Esophagus muscularis mucosa (tissue), 4 donors: ENCODE results near the gene ATP8B3. TPM values are rescaled to one million over a fixed set of nuclear protein-coding genes. Genes with fewer than 3 reads are reported as not detected.

Experiments used
- DNase-seq: peaks from one replicate; pipeline ENCODE4 v3.0.0-alpha.2; 2017; ENCODE audit errors: extremely low spot score
- H3K27ac ChIP-seq, 4 donors: fragments of 200-600 bp; sonication (generic); replicated peaks in 1 of 4; 1 replicate in 3 of 4; 2 replicates in 1 of 4; pipeline ENCODE4 v1.5.1; 2016 to 2019; ENCODE audit warnings: mild to moderate bottlenecking in 1 of 4
- H3K27me3 ChIP-seq, 4 donors: fragments of 200-600 bp; sonication (generic); one replicate each; pipeline versions ENCODE4 v1.5.1 to v1.6.0; 2016 to 2019
- H3K36me3 ChIP-seq, 4 donors: fragments of 200-600 bp; sonication (generic); one replicate each; pipeline ENCODE4 v1.5.1; 2016 to 2019
- H3K4me1 ChIP-seq, 4 donors: fragments of 200-600 bp; sonication (generic); one replicate each; pipeline ENCODE4 v1.5.1; 2016 to 2019
- H3K4me3 ChIP-seq, 4 donors: fragments of 200-600 bp; sonication (generic); 1 replicate in 2 of 4; 2 replicates in 2 of 4; pipeline ENCODE4 v1.5.1; 2016 to 2019; ENCODE audit warnings: mild to moderate bottlenecking in 4 of 4, moderate library complexity in 1 of 4
- H3K9me3 ChIP-seq, 4 donors: fragments of 200-600 bp; sonication (generic); 1 replicate in 3 of 4; 2 replicates in 1 of 4; pipeline ENCODE4 v1.5.1; 2016 to 2019
- CTCF ChIP-seq, 3 experiments: fragments of 200-600 bp in 2 of 3; fragments of 450-650 bp in 1 of 3; sonication (generic) in 2 of 3; IDR thresholded peaks; one replicate each; pipeline ENCODE4 v1.5.1; 2017 to 2019; ENCODE audit warnings: antibody characterized with exemption in 3 of 3, mild to moderate bottlenecking in 2 of 3, moderate library complexity in 1 of 3
- EP300 ChIP-seq: sonication (generic); formaldehyde crosslinking; IDR thresholded peaks from one replicate; pipeline ENCODE4 v1.6.1; 2017; ENCODE audit warnings: antibody characterized with exemption
- POLR2A ChIP-seq: fragments of 450-650 bp; IDR thresholded peaks from one replicate; pipeline ENCODE4 v1.6.1; 2017; ENCODE audit warnings: antibody characterized with exemption, moderate library complexity, mild to moderate bottlenecking, low read depth
- POLR2AphosphoS5 ChIP-seq, 2 donors: sonication (generic); formaldehyde crosslinking; IDR thresholded peaks; one replicate each; pipeline ENCODE4 v1.6.1; 2017; ENCODE audit warnings: antibody characterized with exemption in 2 of 2
- WGBS: methylation state at CpG from one replicate; pipeline ENCODE4 v1.1.5; 2018; 5-methylcytosine and 5-hydroxymethylcytosine counted together
- intact Hi-C: fragments of 100-400 bp; cut with DNase I; formaldehyde crosslinking; loops from one replicate; pipeline ENCODE4 v1.15.1; 2023
- total RNA-seq, 4 donors: library from RNA; depleted of rRNA; stranded (reverse); fragments of >200 nt; gene quantifications; one replicate each; pipeline versions ENCODE4 v1.1.0 to v1.2.1, GENCODE V29; 2016

Gene ATP8B3
- total RNA-seq, 4 donors from 2014 or later = 0.19 to 0.92 (median 0.66) TPM

GRCh38 chr19:1823020-1823419 is 10.9 kb upstream of the ATP8B3 start:
- intact Hi-C loops = loop anchor here (10.0 kb wide), 1 partner anchor 148 kb away; no protein-coding TSS in a partner anchor
- no peak overlapping the region for H3K27ac ChIP-seq
- H3K27me3 ChIP-seq = no peaks in the 10 kb centered on the region
- H3K36me3 ChIP-seq = peaks cover 64 to 100% (median 96%) of the 10 kb centered on the region in 4 donors
- no peak overlapping the region for H3K4me3 ChIP-seq
- DNase-seq = no peak
- H3K4me1 ChIP-seq = peaks cover 8 to 21% (median 16%) of the 10 kb centered on the region in 4 donors
- WGBS = 79% methylated on average over 6 of the region's 8 CpGs
- no peaks in the 10 kb centered on the region for H3K9me3 ChIP-seq
- TF ChIP-seq EP300 = no peak
- TF ChIP-seq POLR2A = no peak
- no peak for TF ChIP-seq CTCF (IDR thresholded peaks at IDR 0.05)
- no peak for TF ChIP-seq POLR2AphosphoS5 (IDR thresholded peaks at IDR 0.05)

- H3K4me1 ChIP-seq = peaks cover 8 to 17% (median 16%) of the 10 kb centered on the region in 4 donors
- intact Hi-C loops = loop anchor here (10.0 kb wide), 1 partner anchor 147 kb away; no protein-coding TSS in a partner anchor
- WGBS = 91% methylated on average over 8 of the region's 19 CpGs
- H3K36me3 ChIP-seq = peaks cover 64 to 100% (median 96%) of the 10 kb centered on the region in 4 donors
- H3K27me3 ChIP-seq = no peaks in the 10 kb centered on the region
- no peak for TF ChIP-seq CTCF (IDR thresholded peaks at IDR 0.05)
- TF ChIP-seq POLR2AphosphoS5 (IDR thresholded peaks at IDR 0.05) = no peak
- no peak for TF ChIP-seq EP300
- TF ChIP-seq POLR2A = no peak
- no peak overlapping the region for H3K4me3 ChIP-seq
- H3K9me3 ChIP-seq = no peaks in the 10 kb centered on the region
- no peak for DNase-seq
- no peak overlapping the region for H3K27ac ChIP-seq
These were observed 10.1 kb upstream of the ATP8B3 start for GRCh38 chr19:1822210-1822609.

GRCh38 chr19:1819341-1820255 is 7.5 kb upstream of the ATP8B3 start:
- no peaks in the 10 kb centered on the region for H3K9me3 ChIP-seq
- TF ChIP-seq POLR2A (no peak), POLR2AphosphoS5 (IDR thresholded peaks at IDR 0.05) (no peak), CTCF (IDR thresholded peaks at IDR 0.05) (no peak), EP300 (no peak)
- H3K27ac ChIP-seq = no peak overlapping the region
- 88% methylated on average over 21 of the region's 43 CpGs for WGBS
- no peak for DNase-seq
- H3K4me1 ChIP-seq = no peaks in the 10 kb centered on the region
- no peak overlapping the region for H3K4me3 ChIP-seq
- H3K27me3 ChIP-seq = no peaks in the 10 kb centered on the region
- intact Hi-C loops = loop anchor here (10.0 kb wide), 1 partner anchor 145 kb away; no protein-coding TSS in a partner anchor
- peaks cover 82 to 100% (median 99%) of the 10 kb centered on the region in 4 donors for H3K36me3 ChIP-seq

GRCh38 chr19:1818549-1819195 is 6.6 kb upstream of the ATP8B3 start:
- H3K9me3 ChIP-seq = no peaks in the 10 kb centered on the region
- H3K27ac ChIP-seq = no peak overlapping the region
- intact Hi-C loops = no loop called here
- peaks cover 82 to 93% (median 91%) of the 10 kb centered on the region in 4 donors for H3K36me3 ChIP-seq
- peaks cover 0 to 2% (median under 1%) of the 10 kb centered on the region in 4 donors for H3K4me1 ChIP-seq
- TF ChIP-seq EP300 (no peak), POLR2AphosphoS5 (IDR thresholded peaks at IDR 0.05) (no peak), CTCF (IDR thresholded peaks at IDR 0.05) (no peak), POLR2A (no peak)
- no peak for DNase-seq
- WGBS = 91% methylated on average over 21 of the region's 33 CpGs
- H3K4me3 ChIP-seq = no peak overlapping the region
- no peaks in the 10 kb centered on the region for H3K27me3 ChIP-seq
